ENCODE results near the gene AAR2.

The AAR2 gene

GRCh38 chr20:36279776-36280175, 43.5 kb downstream of the AAR2 start:
- DNase-seq (ENCODE audit: low read depth in 2 of 2) = no peak

- no peak for DNase-seq (ENCODE audit: low read depth in 2 of 2)
Measured at GRCh38 chr20:36281785-36282380, 45.6 kb downstream of the AAR2 start.

DNA sequence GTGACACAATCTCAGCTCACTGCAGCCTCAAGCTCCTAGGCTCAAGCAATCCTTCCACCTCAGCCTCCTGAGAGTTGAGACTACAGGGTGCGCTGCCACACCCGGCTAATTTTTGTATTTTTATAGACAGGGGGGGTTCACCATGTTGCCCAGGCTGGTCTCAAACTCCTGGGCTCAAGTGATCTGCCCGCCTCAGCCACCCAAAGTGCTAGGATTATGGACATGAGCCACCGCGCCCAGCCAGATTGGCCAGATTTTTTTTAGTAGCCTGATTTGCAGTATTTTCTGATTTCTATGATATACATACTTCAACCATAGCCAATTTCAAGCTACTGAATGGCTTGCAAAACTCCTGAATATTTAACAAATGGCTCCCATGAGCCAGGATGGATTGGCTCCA, 48.5 kb downstream of the AAR2 start:
- DNase-seq (ENCODE audit: low read depth in 2 of 2) = no peak

DNA sequence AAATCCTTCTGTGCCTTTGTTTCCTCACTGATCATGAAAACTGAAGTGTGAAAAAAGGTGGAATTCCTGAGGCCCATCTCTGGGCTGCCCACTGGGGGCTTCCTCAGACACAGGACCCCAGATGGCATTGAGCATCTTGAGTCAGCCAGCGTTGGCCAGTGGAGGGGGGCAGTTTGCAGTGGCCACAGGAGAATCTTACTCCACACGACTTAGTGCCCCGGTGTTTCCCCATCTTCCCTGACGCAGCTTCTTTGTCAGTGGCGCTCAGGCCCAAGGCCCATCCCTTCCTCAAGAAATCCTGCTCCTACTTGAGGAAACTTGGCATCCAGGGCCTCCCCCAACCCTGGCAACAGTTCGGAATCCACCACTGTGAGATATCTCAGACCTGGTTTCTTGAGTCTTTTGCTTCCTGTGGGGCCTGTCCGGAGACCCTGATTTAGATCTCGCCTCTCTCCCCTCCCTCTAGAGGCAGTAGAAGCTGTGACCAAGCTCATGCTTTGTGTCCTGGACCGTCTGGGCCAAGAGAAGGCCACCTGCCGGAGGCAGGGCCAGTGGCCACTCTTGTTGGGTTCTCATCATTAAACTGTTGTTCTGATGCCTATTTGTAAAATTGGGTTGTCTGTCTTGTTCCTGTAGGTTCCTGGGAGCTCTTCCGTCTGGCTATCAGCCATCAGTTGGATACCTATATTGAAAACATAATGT, 49.6 kb downstream of the AAR2 start:
- no peak for DNase-seq (ENCODE audit: low read depth in 2 of 2)

GRCh38 chr20:36297656-36298055, 61.4 kb downstream of the AAR2 start:
- no peak for DNase-seq (ENCODE audit: low read depth in 2 of 2)

GRCh38 chr20:36298061-36298460, 61.8 kb downstream of the AAR2 start:
- no peak for DNase-seq (ENCODE audit: low read depth in 2 of 2)

GRCh38 chr20:36298795-36299339, 62.6 kb downstream of the AAR2 start:
- DNase-seq (ENCODE audit: low read depth in 2 of 2) = no peak

GRCh38 chr20:36299459-36299858, 63.2 kb downstream of the AAR2 start:
- no peak for DNase-seq (ENCODE audit: low read depth in 2 of 2)

GRCh38 chr20:36301359-36302119, 65.3 kb downstream of the AAR2 start:
- no peak for DNase-seq (ENCODE audit: low read depth in 2 of 2)

- DNase-seq (ENCODE audit: low read depth in 2 of 2) = no peak
Measured at GRCh38 chr20:36303020-36303595, 66.8 kb downstream of the AAR2 start.

- DNase-seq (ENCODE audit: low read depth in 2 of 2) = no peak
Measured at GRCh38 chr20:36303831-36304230, 67.6 kb downstream of the AAR2 start.

- DNase-seq (ENCODE audit: low read depth in 2 of 2) = no peak
Measured at GRCh38 chr20:36304786-36305495, 68.7 kb downstream of the AAR2 start.

DNA sequence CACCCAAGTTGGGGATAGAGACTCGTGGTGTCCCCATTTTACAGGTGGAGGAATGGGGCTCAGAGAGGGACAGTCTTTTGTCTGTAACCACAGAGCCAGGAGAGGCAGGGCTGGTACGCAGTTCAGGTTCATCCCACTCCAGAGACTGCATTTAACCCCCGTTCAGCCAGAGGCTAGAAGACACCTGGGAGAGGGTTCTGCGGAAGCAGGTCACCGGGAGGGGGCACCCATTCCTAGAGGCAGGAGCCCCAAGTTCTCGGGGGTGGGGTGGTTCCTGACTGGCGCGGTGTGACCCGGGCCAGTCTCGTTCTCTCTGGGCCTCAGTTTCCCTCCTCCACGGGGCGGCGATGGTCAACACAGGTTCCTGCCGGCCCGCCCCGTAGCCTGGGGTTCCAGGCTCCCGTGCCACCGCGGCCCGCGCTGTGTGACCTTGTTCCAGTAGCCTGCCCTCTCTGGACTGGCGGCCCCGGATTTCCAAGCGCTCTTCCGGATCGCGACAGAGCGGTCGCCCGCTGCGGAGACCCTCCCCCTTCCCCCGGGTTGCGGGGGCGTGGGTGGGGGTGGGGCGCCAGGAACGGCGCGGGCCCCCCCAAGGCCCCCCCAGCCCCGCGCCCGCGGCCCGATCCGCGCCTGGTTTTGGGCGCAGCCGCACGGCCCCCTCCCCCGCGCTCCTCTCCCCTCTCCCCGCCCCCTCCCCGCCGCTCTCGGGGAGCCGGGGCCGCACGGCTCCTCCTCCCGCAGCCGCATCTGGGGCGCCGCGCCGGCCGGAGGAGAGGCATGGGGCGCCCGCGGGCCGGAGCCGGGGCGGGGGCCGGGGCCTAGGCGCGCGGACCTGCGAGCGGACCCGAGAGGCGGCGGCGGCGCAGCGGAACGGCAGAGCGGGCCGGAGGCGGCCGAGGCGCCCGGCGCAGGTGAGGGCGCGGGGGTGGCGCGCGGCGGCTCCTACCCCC, 69.6 kb downstream of the AAR2 start, which contains the start of gene DLGAP4:
DLGAP4 (plus strand) TSS at position 738 of the 950 bp plus-strand sequence. CDS start 125,379 bp downstream, outside the sequence.
- no peak for DNase-seq (ENCODE audit: low read depth in 2 of 2)
